Heart left ventricle (tissue), 16 donors: ENCODE measurements around the gene B4GALT5. TPM values are rescaled to one million over a fixed set of nuclear protein-coding genes. Genes with fewer than 3 reads are reported as not detected.

Source experiments
- ATAC-seq, 4 donors: fragments of 200-7000 bp; cut with Tn5 transposase; one replicate each; pipeline ENCODE4 v1.9.1; 2020 to 2022; ENCODE audit warnings: moderate library complexity in 4 of 4, mild to moderate bottlenecking in 3 of 4, moderate number of reproducible peaks in 1 of 4
- DNase-seq, 5 donors: peaks; one replicate each; pipeline ENCODE4 v3.0.0-alpha.2; 2020
- H3K27ac ChIP-seq, 12 donors: fragments of 200-600 bp; sonication (generic) in 4 of 12; one replicate each; pipeline versions ENCODE4 v1.5.0 to v1.8.0; 2016 to 2022; ENCODE audit warnings: mild to moderate bottlenecking in 2 of 12
- H3K27me3 ChIP-seq, 9 donors: fragments of 200-600 bp; sonication (generic) in 2 of 9; one replicate each; pipeline versions ENCODE4 v1.5.1 to v1.8.0; 2016 to 2022; ENCODE audit warnings: mild to moderate bottlenecking in 3 of 9
- H3K36me3 ChIP-seq, 9 donors: fragments of 200-600 bp; sonication (generic) in 2 of 9; one replicate each; pipeline versions ENCODE4 v1.5.0 to v1.8.0; 2018 to 2022; ENCODE audit warnings: mild to moderate bottlenecking in 2 of 9
- H3K4me1 ChIP-seq, 12 donors: fragments of 200-600 bp; sonication (generic) in 4 of 12; one replicate each; pipeline versions ENCODE4 v1.5.0 to v1.8.0; 2016 to 2022; ENCODE audit warnings: mild to moderate bottlenecking in 3 of 12
- H3K4me3 ChIP-seq, 12 donors: fragments of 200-600 bp; sonication (generic) in 4 of 12; one replicate each; pipeline versions ENCODE4 v1.5.0 to v1.8.0; 2017 to 2022; ENCODE audit warnings: mild to moderate bottlenecking in 9 of 12, moderate library complexity in 4 of 12
- H3K9me3 ChIP-seq, 12 donors: fragments of 200-600 bp; sonication (generic) in 4 of 12; one replicate each; pipeline versions ENCODE4 v1.5.0 to v1.8.0; 2016 to 2022; ENCODE audit warnings: mild to moderate bottlenecking in 1 of 12
- CTCF ChIP-seq, 12 donors: fragments of 200-600 bp; sonication (generic) in 4 of 12; IDR thresholded peaks; one replicate each; pipeline versions ENCODE4 v1.5.0 to v1.8.0; 2018 to 2022; ENCODE audit warnings: antibody characterized with exemption in 12 of 12, mild to moderate bottlenecking in 5 of 12
- POLR2A ChIP-seq, 2 donors: fragments of 450-650 bp; IDR thresholded peaks; one replicate each; pipeline ENCODE4 v1.6.1; 2017; ENCODE audit warnings: antibody characterized with exemption in 2 of 2, mild to moderate bottlenecking in 2 of 2, moderate library complexity in 2 of 2
- WGBS, 4 donors: extraction: QIAGEN DNeasy Blood & Tissue Kit in 2 of 4; methylation state at CpG; one replicate each; pipeline versions ENCODE4 v1.1.5 to v1.1.7; 2013 to 2018; 5-methylcytosine and 5-hydroxymethylcytosine counted together
- intact Hi-C, 10 donors: fragments of 100-400 bp; cut with DNase I; formaldehyde crosslinking; loops; one replicate each; pipeline versions ENCODE4 v1.11.1 to v1.14.2; 2022
- polyA plus RNA-seq, 2 donors: library from polyadenylated mRNA; stranded (reverse); fragments of 200-250 nt; gene quantifications; one replicate each; pipeline ENCODE4 v1.2.3, GENCODE V29; 2013
- total RNA-seq, 9 donors: library from RNA; depleted of rRNA in 2 of 9; stranded (reverse); fragments of >200 nt in 2 of 9; fragmentation: NEBNext Ultra II Directional in 3 of 9; extraction: Animal tissue kit (Norgen Biotek cat#: 25700) in 3 of 9; gene quantifications; one replicate each; pipeline versions ENCODE4 v1.1.0 to v1.2.4, GENCODE V29; 2016 to 2023
- donor health status: ischemic (EF 13 %, LVEDD 7.1; RV severe dilation, severe dysfunction).
- donor health status: healthy with polysubstance abuse.
- donor health status: DM: no; HTN: yes; CAD: no.
- donor health status: DM: no; HTN: no; CAD: no.
- donor health status: ischemic (EF 25% LVEDD 6.9; RV normal size, moderate dysfunction).
- donor health status: ischemic (EF 25% LVEDD 5.7; RV mildly dilated, moderate dysfunction).
- donor health status: healthy.
- donor health status: DM: yes; HTN: yes; CAD: no.
- donor health status: ischemic (EF 35%, LVEDD 5.7; RV mildly dilated, moderate dysfunction).
- donor health status: nonischemic (EF 11% LVEDD 7.7; RV severe dilation, severe dysfunction).
- donor health status: DM: yes; HTN: yes; CAD: no.
- donor health status: PGD.
- donor health status: ischemic (EF 29% LVEDD 5.4; RV normal size, mild dysfunction).
- donor health status: nonischemic (EF 23%, LVEDD 6.1; RV moderate dilation, normal function).

B4GALT5 gene
- total and polyA plus RNA-seq, 11 donors, result 7.0 to 60.4 (median 29.3) TPM

- WGBS, 4 donors, result 58 to 71% (median 64%) methylated on average over 2 of the region's 2 CpGs
- Histone ChIP-seq H3K27me3 (no peaks in the 10 kb centered on the region), H3K36me3 (no peaks in the 10 kb centered on the region), H3K9me3 (no peaks in the 10 kb centered on the region), H3K4me3 (no peak overlapping the region), H3K27ac (no peak overlapping the region), H3K4me1 (no peaks in the 10 kb centered on the region)
- intact Hi-C loops, result no loop called here
- no peak for TF ChIP-seq CTCF (IDR thresholded peaks at IDR 0.05)
- no peak for TF ChIP-seq POLR2A (IDR thresholded peaks at IDR 0.05)
- DNase-seq, result no peak
- no peak for ATAC-seq
These were observed 23.6 kb upstream of the B4GALT5 start for GRCh38 chr20:49737260-49737659.

- no peak for ATAC-seq
- intact Hi-C loops, result no loop called here
- WGBS, 4 donors, result 89 to 96% (median 94%) methylated on average over 3 of the region's 3 CpGs
- H3K27me3 ChIP-seq, result no peaks in the 10 kb centered on the region
- no peak for TF ChIP-seq POLR2A (IDR thresholded peaks at IDR 0.05)
- no peak for TF ChIP-seq CTCF (IDR thresholded peaks at IDR 0.05)
- no peaks in the 10 kb centered on the region for H3K36me3 ChIP-seq
- DNase-seq, result no peak
- no peaks in the 10 kb centered on the region for H3K9me3 ChIP-seq
- H3K4me1 ChIP-seq, result peaks cover 0 to 27% (median 0%) of the 10 kb centered on the region in 12 donors
- no peak overlapping the region for H3K27ac ChIP-seq
- no peak overlapping the region for H3K4me3 ChIP-seq
These were observed 16.1 kb upstream of the B4GALT5 start for GRCh38 chr20:49729780-49730179.

GRCh38 chr20:49727894-49728885 lies 14.5 kb upstream of the B4GALT5 start:
- H3K36me3 ChIP-seq, result no peaks in the 10 kb centered on the region
- no peaks in the 10 kb centered on the region for H3K27me3 ChIP-seq
- no peak overlapping the region for H3K27ac ChIP-seq
- TF ChIP-seq CTCF (IDR thresholded peaks at IDR 0.05) (no peak), POLR2A (IDR thresholded peaks at IDR 0.05) (no peak)
- ATAC-seq (no peak), DNase-seq (no peak)
- WGBS, 4 donors, result 90 to 98% (median 97%) methylated on average over 3 of the region's 3 CpGs
- intact Hi-C loops, result no loop called here
- no peaks in the 10 kb centered on the region for H3K9me3 ChIP-seq
- H3K4me1 ChIP-seq, result peaks cover 0 to 36% (median 0%) of the 10 kb centered on the region in 12 donors
- H3K4me3 ChIP-seq, result no peak overlapping the region

- H3K4me1 ChIP-seq, result peaks cover 0 to 36% (median 0%) of the 10 kb centered on the region in 12 donors
- DNase-seq (no peak), ATAC-seq (no peak)
- H3K36me3 ChIP-seq, result no peaks in the 10 kb centered on the region
- intact Hi-C loops, result no loop called here
- 72 to 92% (median 75%) methylated on average over 4 of the region's 4 CpGs for WGBS, 4 donors
- TF ChIP-seq POLR2A (IDR thresholded peaks at IDR 0.05), result no peak
- no peak for TF ChIP-seq CTCF (IDR thresholded peaks at IDR 0.05)
- no peak overlapping the region for H3K27ac ChIP-seq
- no peaks in the 10 kb centered on the region for H3K27me3 ChIP-seq
- no peak overlapping the region for H3K4me3 ChIP-seq
- H3K9me3 ChIP-seq, result no peaks in the 10 kb centered on the region
These were observed 13.8 kb upstream of the B4GALT5 start for GRCh38 chr20:49727478-49727877.
